ENCODE results near the gene UBD. TPM values are rescaled to one million over a fixed set of nuclear protein-coding genes. Genes with fewer than 3 reads are reported as not detected.

Gene UBD
- total RNA-seq, 5 donors from 2014 or later (not counting 1 experiment from before 2014, with no cell fraction given) = 0.32 TPM; not detected in 4

DNA sequence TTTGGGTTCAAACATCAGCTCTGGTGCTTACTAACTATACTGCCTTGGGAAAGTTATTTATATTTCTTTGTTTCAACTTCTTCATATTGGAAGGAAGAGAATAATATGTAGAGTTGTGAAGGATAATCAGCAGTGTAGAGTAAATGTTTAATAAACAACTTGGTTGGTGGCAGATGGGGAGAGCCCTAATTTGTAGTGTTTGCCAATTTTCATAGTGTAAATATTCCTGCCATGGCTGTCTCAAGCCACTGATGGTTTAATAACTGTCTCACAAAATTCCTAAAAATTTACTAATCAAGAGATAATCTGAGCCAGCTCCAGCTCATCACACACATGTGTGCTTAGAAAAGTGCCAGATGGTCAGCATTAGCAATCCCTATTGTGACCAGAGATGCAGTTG lies 25.3 kb upstream of the UBD start, which contains the start of gene OR2H2:
Gene OR2H2 (plus strand): TSS at position 301 of the 400 bp plus-strand sequence. CDS start 2,824 bp downstream, outside the sequence.
- Histone ChIP-seq H3K9me3 (no peaks in the 10 kb centered on the region), H3K4me1 (ENCODE audit: control insufficient read depth in 1 of 2, extremely low read depth in 1 of 2, insufficient read depth in 2 of 2, low read length in 2 of 2) (no peaks in the 10 kb centered on the region), H3K27me3 (replicated peaks in 1 of 2; ENCODE audit: control insufficient read depth in 2 of 2, extremely low read depth in 1 of 2, insufficient read depth in 2 of 2, low read length in 1 of 2) (peaks cover 2 to 16% of the 10 kb centered on the region in 2 experiments), H3K4me3 (ENCODE audit: control insufficient read depth in 1 of 2, extremely low read depth in 1 of 2, low read length in 1 of 2) (no peak within 1 kb of the TSS), H3K36me3 (ENCODE audit: control insufficient read depth in 2 of 2, extremely low read depth in 1 of 2, insufficient read depth in 1 of 2, low read length in 1 of 2) (no peaks in the 10 kb centered on the region), H3K27ac (ENCODE audit: low read length) (no peak within 1 kb of the TSS)
- Mint-ChIP-seq H3K27ac (no peak within 1 kb of the TSS), H3K4me1 (no peaks in the 10 kb centered on the region), H3K4me3 (no peak within 1 kb of the TSS), H3K36me3 (no peaks in the 10 kb centered on the region), H3K27me3 (peaks cover 40 to 62% of the 10 kb centered on the region in 2 donors), H3K9me3 (no peaks in the 10 kb centered on the region)
- POLR2A ChIA-PET = no interaction called here
- ATAC-seq (replicated peaks in 1 of 4) (no peak), DNase-seq (no peak)
- CTCF ChIA-PET = no interaction called here

DNA sequence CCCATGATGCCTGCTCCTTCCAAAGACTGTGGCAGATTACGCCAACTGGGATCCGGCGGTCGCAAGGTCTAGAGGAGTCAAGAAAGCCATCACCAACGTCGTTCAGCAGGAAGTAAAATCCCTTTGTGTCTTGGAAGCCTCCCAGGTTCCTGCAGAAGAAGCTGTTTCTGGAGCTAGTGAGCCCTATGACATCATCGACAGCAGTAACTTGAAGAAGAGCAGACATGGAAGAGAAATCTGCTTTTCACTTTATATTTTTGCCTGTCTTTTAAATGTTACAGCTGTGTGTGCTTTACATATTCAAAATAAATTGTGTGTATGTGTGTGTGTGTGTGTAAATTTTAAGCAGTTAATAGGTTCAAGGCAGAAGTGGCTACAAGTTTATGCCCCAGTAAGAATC lies 18.0 kb upstream of the UBD start:
- no peaks in the 10 kb centered on the region for H3K4me1 ChIP-seq (ENCODE audit: control insufficient read depth in 1 of 2, extremely low read depth in 1 of 2, insufficient read depth in 2 of 2, low read length in 2 of 2)
- no peaks in the 10 kb centered on the region for H3K9me3 ChIP-seq
- no peak overlapping the region for H3K27ac Mint-ChIP-seq
- no peaks in the 10 kb centered on the region for H3K36me3 ChIP-seq (ENCODE audit: control insufficient read depth in 2 of 2, extremely low read depth in 1 of 2, insufficient read depth in 1 of 2, low read length in 1 of 2)
- WGBS (ENCODE audit: insufficient coverage) = 85% methylated on average over 6 of the region's 7 CpGs
- POLR2A ChIA-PET = no interaction called here
- H3K27me3 ChIP-seq (replicated peaks in 1 of 2; ENCODE audit: control insufficient read depth in 2 of 2, extremely low read depth in 1 of 2, insufficient read depth in 2 of 2, low read length in 1 of 2) = peaks cover 0 to 23% of the 10 kb centered on the region in 2 experiments
- H3K4me3 Mint-ChIP-seq = no peak overlapping the region
- no peak for ATAC-seq (replicated peaks in 1 of 4)
- no peak for DNase-seq
- peaks cover 42 to 48% of the 10 kb centered on the region in 2 donors for H3K27me3 Mint-ChIP-seq
- no peaks in the 10 kb centered on the region for H3K9me3 Mint-ChIP-seq
- no peaks in the 10 kb centered on the region for H3K4me1 Mint-ChIP-seq
- H3K36me3 Mint-ChIP-seq = no peaks in the 10 kb centered on the region
- no peak overlapping the region for H3K4me3 ChIP-seq (ENCODE audit: control insufficient read depth in 1 of 2, extremely low read depth in 1 of 2, low read length in 1 of 2)
- H3K27ac ChIP-seq (ENCODE audit: low read length) = no peak overlapping the region
- CTCF ChIA-PET = no interaction called here

DNA sequence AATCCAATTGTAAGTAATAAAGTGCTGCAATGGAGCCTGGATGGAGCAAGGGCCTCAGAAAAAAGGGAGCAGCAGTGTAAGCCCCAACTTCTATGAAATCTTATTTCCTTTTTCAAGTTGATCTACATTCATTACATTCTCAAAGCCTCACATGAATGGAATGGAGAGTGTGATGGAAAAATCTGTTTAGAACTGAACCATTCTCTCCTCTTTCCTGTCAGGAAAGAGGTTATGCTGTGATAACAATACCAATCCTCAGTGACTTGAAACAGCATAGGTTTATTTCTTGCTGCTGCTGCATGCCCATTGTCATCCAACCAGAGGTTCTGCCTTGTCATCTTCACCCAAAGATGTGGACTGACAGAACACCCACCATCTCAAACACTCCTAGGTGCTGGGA lies 16.5 kb upstream of the UBD start:
- no peaks in the 10 kb centered on the region for H3K36me3 Mint-ChIP-seq
- H3K27me3 ChIP-seq (replicated peaks in 1 of 2; ENCODE audit: control insufficient read depth in 2 of 2, extremely low read depth in 1 of 2, insufficient read depth in 2 of 2, low read length in 1 of 2) = peaks cover 0 to 23% of the 10 kb centered on the region in 2 experiments
- H3K4me1 Mint-ChIP-seq = no peaks in the 10 kb centered on the region
- no peak overlapping the region for H3K4me3 ChIP-seq (ENCODE audit: control insufficient read depth in 1 of 2, extremely low read depth in 1 of 2, low read length in 1 of 2)
- no peak overlapping the region for H3K27ac ChIP-seq (ENCODE audit: low read length)
- H3K27me3 Mint-ChIP-seq = peaks cover 49 to 55% of the 10 kb centered on the region in 2 donors
- H3K4me3 Mint-ChIP-seq = no peak overlapping the region
- H3K9me3 Mint-ChIP-seq = no peaks in the 10 kb centered on the region
- no peaks in the 10 kb centered on the region for H3K9me3 ChIP-seq
- POLR2A ChIA-PET = no interaction called here
- no peak for ATAC-seq (replicated peaks in 1 of 4)
- no peaks in the 10 kb centered on the region for H3K36me3 ChIP-seq (ENCODE audit: control insufficient read depth in 2 of 2, extremely low read depth in 1 of 2, insufficient read depth in 1 of 2, low read length in 1 of 2)
- CTCF ChIA-PET = no interaction called here
- no peak for DNase-seq
- no peak overlapping the region for H3K27ac Mint-ChIP-seq
- no peaks in the 10 kb centered on the region for H3K4me1 ChIP-seq (ENCODE audit: control insufficient read depth in 1 of 2, extremely low read depth in 1 of 2, insufficient read depth in 2 of 2, low read length in 2 of 2)

DNA sequence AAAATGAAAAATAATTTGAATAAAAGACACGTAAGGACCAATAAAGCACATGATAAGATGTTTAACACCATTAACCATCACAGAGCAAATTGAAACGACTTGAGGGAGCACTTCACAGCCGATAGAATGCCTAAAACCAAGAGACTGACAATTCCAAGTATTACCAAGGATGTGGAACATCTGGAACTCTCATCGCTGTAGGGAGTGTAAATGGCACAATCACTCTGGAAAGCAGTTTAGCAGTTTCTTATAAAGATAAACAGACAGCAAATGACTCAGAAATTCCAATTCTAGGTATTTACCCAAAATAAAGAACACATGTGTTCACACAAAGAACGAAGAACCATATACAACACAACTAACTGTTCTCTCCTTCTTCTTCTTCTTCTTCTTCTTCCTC lies 8.5 kb upstream of the UBD start:
- CTCF ChIA-PET = no interaction called here
- peaks cover 0 to 26% of the 10 kb centered on the region in 2 experiments for H3K27me3 ChIP-seq (replicated peaks in 1 of 2; ENCODE audit: control insufficient read depth in 2 of 2, extremely low read depth in 1 of 2, insufficient read depth in 2 of 2, low read length in 1 of 2)
- Mint-ChIP-seq H3K27me3 (peaks cover 41 to 53% of the 10 kb centered on the region in 2 donors), H3K9me3 (no peaks in the 10 kb centered on the region), H3K4me3 (no peak overlapping the region), H3K4me1 (peaks cover 6 to 8% (median 7%) of the 10 kb centered on the region in 3 donors), H3K36me3 (no peaks in the 10 kb centered on the region), H3K27ac (no peak overlapping the region)
- no peaks in the 10 kb centered on the region for H3K36me3 ChIP-seq (ENCODE audit: control insufficient read depth in 2 of 2, extremely low read depth in 1 of 2, insufficient read depth in 1 of 2, low read length in 1 of 2)
- no peak overlapping the region for H3K4me3 ChIP-seq (ENCODE audit: control insufficient read depth in 1 of 2, extremely low read depth in 1 of 2, low read length in 1 of 2)
- 100% methylated on average over 1 of the region's 5 CpGs for WGBS (ENCODE audit: insufficient coverage)
- no peak for DNase-seq
- ATAC-seq (replicated peaks in 1 of 4) = no peak
- H3K9me3 ChIP-seq = no peaks in the 10 kb centered on the region
- POLR2A ChIA-PET = no interaction called here
- H3K27ac ChIP-seq (ENCODE audit: low read length) = no peak overlapping the region
- H3K4me1 ChIP-seq (ENCODE audit: control insufficient read depth in 1 of 2, extremely low read depth in 1 of 2, insufficient read depth in 2 of 2, low read length in 2 of 2) = no peaks in the 10 kb centered on the region

DNA sequence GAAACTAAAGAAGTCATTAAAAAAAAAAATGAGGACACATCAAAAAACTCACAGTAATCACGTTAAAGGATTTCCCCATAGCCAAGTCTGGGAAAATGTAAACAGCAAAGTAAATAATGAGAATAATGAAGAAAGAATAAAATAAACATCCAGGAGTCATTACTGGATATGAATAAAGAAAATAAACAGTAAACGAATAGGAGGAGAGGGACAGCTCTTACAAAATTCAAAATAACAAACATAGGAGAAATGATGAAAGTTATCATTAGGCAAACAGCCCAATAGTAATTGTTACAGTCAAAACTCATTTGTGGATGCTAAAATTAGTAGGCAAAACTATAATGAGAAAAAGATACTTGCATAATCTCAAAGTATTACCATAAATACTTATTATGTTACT lies 8.0 kb upstream of the UBD start:
- Histone ChIP-seq H3K9me3 (no peaks in the 10 kb centered on the region), H3K27ac (ENCODE audit: low read length) (no peak overlapping the region), H3K36me3 (ENCODE audit: control insufficient read depth in 2 of 2, extremely low read depth in 1 of 2, insufficient read depth in 1 of 2, low read length in 1 of 2) (no peaks in the 10 kb centered on the region), H3K4me3 (ENCODE audit: control insufficient read depth in 1 of 2, extremely low read depth in 1 of 2, low read length in 1 of 2) (no peak overlapping the region), H3K4me1 (ENCODE audit: control insufficient read depth in 1 of 2, extremely low read depth in 1 of 2, insufficient read depth in 2 of 2, low read length in 2 of 2) (no peaks in the 10 kb centered on the region), H3K27me3 (replicated peaks in 1 of 2; ENCODE audit: control insufficient read depth in 2 of 2, extremely low read depth in 1 of 2, insufficient read depth in 2 of 2, low read length in 1 of 2) (peaks cover 0 to 27% of the 10 kb centered on the region in 2 experiments)
- no peak for ATAC-seq (replicated peaks in 1 of 4)
- no CpG with 5 or more reads among the region's 2 CpGs for WGBS (ENCODE audit: insufficient coverage)
- no peak overlapping the region for H3K27ac Mint-ChIP-seq
- H3K27me3 Mint-ChIP-seq = peaks cover 45 to 58% of the 10 kb centered on the region in 2 donors
- H3K4me1 Mint-ChIP-seq = peaks cover 6 to 8% (median 7%) of the 10 kb centered on the region in 3 donors
- ChIA-PET POLR2A (no interaction called here), CTCF (no interaction called here)
- H3K9me3 Mint-ChIP-seq = no peaks in the 10 kb centered on the region
- H3K36me3 Mint-ChIP-seq = no peaks in the 10 kb centered on the region
- no peak overlapping the region for H3K4me3 Mint-ChIP-seq
- no peak for DNase-seq

DNA sequence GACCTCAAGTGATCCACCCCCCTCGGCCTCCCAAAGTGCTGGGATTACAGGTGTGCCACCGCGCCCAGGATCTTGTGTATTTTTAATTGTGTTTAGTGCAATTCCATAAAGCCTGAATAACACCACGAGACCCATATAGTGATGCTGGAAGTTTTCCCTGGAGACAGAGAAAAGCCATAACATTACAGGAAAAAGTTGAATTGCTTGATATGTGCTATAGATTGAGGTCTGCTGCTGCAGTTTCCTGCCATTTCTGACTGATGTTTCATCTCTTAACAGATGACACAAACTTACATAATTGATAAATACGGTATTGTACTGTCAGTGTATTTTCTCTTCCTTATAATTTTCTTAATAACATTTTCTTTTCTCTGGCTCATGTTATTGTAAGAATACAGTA lies 7.3 kb upstream of the UBD start:
- no peaks in the 10 kb centered on the region for H3K9me3 ChIP-seq
- no peak overlapping the region for H3K4me3 Mint-ChIP-seq
- H3K36me3 Mint-ChIP-seq = no peaks in the 10 kb centered on the region
- H3K36me3 ChIP-seq (ENCODE audit: control insufficient read depth in 2 of 2, extremely low read depth in 1 of 2, insufficient read depth in 1 of 2, low read length in 1 of 2) = no peaks in the 10 kb centered on the region
- WGBS (ENCODE audit: insufficient coverage) = 80% methylated on average over 1 of the region's 5 CpGs
- no peaks in the 10 kb centered on the region for H3K9me3 Mint-ChIP-seq
- peaks cover 0 to 24% of the 10 kb centered on the region in 2 experiments for H3K27me3 ChIP-seq (replicated peaks in 1 of 2; ENCODE audit: control insufficient read depth in 2 of 2, extremely low read depth in 1 of 2, insufficient read depth in 2 of 2, low read length in 1 of 2)
- CTCF ChIA-PET = no interaction called here
- H3K4me3 ChIP-seq (ENCODE audit: control insufficient read depth in 1 of 2, extremely low read depth in 1 of 2, low read length in 1 of 2) = no peak overlapping the region
- peaks cover 6 to 8% (median 7%) of the 10 kb centered on the region in 3 donors for H3K4me1 Mint-ChIP-seq
- H3K4me1 ChIP-seq (ENCODE audit: control insufficient read depth in 1 of 2, extremely low read depth in 1 of 2, insufficient read depth in 2 of 2, low read length in 2 of 2) = no peaks in the 10 kb centered on the region
- POLR2A ChIA-PET = no interaction called here
- no peak overlapping the region for H3K27ac Mint-ChIP-seq
- DNase-seq = no peak
- no peak overlapping the region for H3K27ac ChIP-seq (ENCODE audit: low read length)
- peaks cover 43 to 56% of the 10 kb centered on the region in 2 donors for H3K27me3 Mint-ChIP-seq
- ATAC-seq (replicated peaks in 1 of 4) = no peak

DNA sequence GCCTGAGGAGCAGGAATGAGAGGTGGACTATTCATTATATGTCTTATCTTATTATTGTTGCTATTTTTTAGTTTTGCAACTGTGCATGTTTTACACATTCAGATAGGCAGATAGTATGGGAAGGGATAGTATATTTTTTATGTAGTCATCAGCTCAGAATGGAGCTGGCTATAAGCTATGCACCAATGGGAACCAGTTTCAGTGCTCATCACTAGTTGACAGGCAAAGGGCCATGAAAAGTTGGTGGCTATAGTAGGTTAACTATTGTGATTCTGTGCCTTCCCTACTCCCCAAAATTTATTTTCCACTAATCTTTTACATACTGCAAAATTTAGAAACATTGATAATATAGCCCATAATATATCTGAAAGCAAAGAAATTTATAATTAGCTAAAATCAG lies 5.3 kb upstream of the UBD start:
- no peaks in the 10 kb centered on the region for H3K36me3 ChIP-seq (ENCODE audit: control insufficient read depth in 2 of 2, extremely low read depth in 1 of 2, insufficient read depth in 1 of 2, low read length in 1 of 2)
- no peak overlapping the region for H3K4me3 ChIP-seq (ENCODE audit: control insufficient read depth in 1 of 2, extremely low read depth in 1 of 2, low read length in 1 of 2)
- H3K9me3 Mint-ChIP-seq = no peaks in the 10 kb centered on the region
- no peak overlapping the region for H3K27ac Mint-ChIP-seq
- H3K36me3 Mint-ChIP-seq = no peaks in the 10 kb centered on the region
- no peaks in the 10 kb centered on the region for H3K9me3 ChIP-seq
- no peak overlapping the region for H3K27ac ChIP-seq (ENCODE audit: low read length)
- ChIA-PET POLR2A (no interaction called here), CTCF (no interaction called here)
- ATAC-seq (replicated peaks in 1 of 4) (no peak), DNase-seq (no peak)
- peaks cover 6 to 8% (median 7%) of the 10 kb centered on the region in 3 donors for H3K4me1 Mint-ChIP-seq
- peaks cover 44 to 58% of the 10 kb centered on the region in 2 donors for H3K27me3 Mint-ChIP-seq
- peaks cover 0 to 26% of the 10 kb centered on the region in 2 experiments for H3K27me3 ChIP-seq (replicated peaks in 1 of 2; ENCODE audit: control insufficient read depth in 2 of 2, extremely low read depth in 1 of 2, insufficient read depth in 2 of 2, low read length in 1 of 2)
- no peak overlapping the region for H3K4me3 Mint-ChIP-seq
- H3K4me1 ChIP-seq (ENCODE audit: control insufficient read depth in 1 of 2, extremely low read depth in 1 of 2, insufficient read depth in 2 of 2, low read length in 2 of 2) = no peaks in the 10 kb centered on the region

Measured in T-cell (primary cell).